NOMO-1 treated with DMSO at 0.1 percent for 48 hours (cell line): ENCODE measurements around the gene ERG.

Experiments used
- DNase-seq: peaks from one replicate; lab custom pipeline; 2025; ENCODE audit not compliant: unreplicated experiment; lab: John Stamatoyannopoulos, UW

Gene ERG

GRCh38 chr21:38363693-38364092 is 134.6 kb downstream of the ERG start:
- DNase-seq = peak; percentile 8

GRCh38 chr21:38361324-38361723 is 137.0 kb downstream of the ERG start:
- DNase-seq = no peak

- no peak for DNase-seq
Observed at GRCh38 chr21:38359835-38360234, 138.4 kb downstream of the ERG start.

GRCh38 chr21:38359090-38359489 is 139.2 kb downstream of the ERG start:
- DNase-seq = no peak

GRCh38 chr21:38358666-38359065 is 139.6 kb downstream of the ERG start:
- no peak for DNase-seq

GRCh38 chr21:38358098-38358497 is 140.2 kb downstream of the ERG start:
- DNase-seq = no peak

GRCh38 chr21:38356883-38357625 is 141.2 kb downstream of the ERG start:
- DNase-seq = no peak

- peak; percentile 71 for DNase-seq
Observed at GRCh38 chr21:38355992-38356781, 142.1 kb downstream of the ERG start.

GRCh38 chr21:38355353-38355752 is 142.9 kb downstream of the ERG start:
- no peak for DNase-seq

- DNase-seq = no peak
Observed at GRCh38 chr21:38354746-38355145, 143.5 kb downstream of the ERG start.

GRCh38 chr21:38354231-38354630 is 144.0 kb downstream of the ERG start:
- no peak for DNase-seq

GRCh38 chr21:38352536-38353219 is 145.6 kb downstream of the ERG start:
- peak; percentile 49 for DNase-seq

- peak; percentile 35 for DNase-seq
Observed at GRCh38 chr21:38351961-38352521, 146.2 kb downstream of the ERG start.

GRCh38 chr21:38351176-38351959 is 146.9 kb downstream of the ERG start:
- no peak for DNase-seq

- no peak for DNase-seq
Observed at GRCh38 chr21:38350684-38351083, 147.6 kb downstream of the ERG start.

- no peak for DNase-seq
Observed at GRCh38 chr21:38349977-38350376, 148.3 kb downstream of the ERG start.

GRCh38 chr21:38349111-38349746 is 149.0 kb downstream of the ERG start:
- DNase-seq = no peak

GRCh38 chr21:38346286-38346685 is 152.0 kb downstream of the ERG start:
- no peak for DNase-seq

GRCh38 chr21:38343691-38344090 is 154.6 kb downstream of the ERG start:
- no peak for DNase-seq

- DNase-seq = no peak
Observed at GRCh38 chr21:38342739-38343138, 155.5 kb downstream of the ERG start.
